ENCODE data around the gene SPATC1L.

DNA sequence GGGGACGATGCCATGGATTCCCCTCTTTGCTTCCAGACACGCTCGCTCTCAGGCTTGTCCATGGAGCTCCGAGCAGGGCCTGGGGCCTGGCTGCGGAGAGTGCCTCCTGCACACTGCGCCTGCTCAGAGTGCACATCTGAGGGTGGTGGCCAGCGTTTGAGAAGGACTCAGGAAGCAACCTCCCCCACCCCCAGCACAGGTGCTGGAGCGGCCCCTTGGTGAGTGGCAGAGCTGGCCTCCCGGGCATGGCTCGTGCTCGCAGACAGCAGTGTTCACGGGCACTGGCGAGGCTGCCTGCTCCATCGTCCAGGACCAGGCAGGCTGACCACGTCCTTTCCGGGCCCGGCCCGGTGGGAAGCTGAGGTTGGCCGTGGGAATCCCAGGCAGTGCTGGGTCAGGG, 2.8 kb downstream of the SPATC1L start:
- TF ChIP-seq, protein P1, sequence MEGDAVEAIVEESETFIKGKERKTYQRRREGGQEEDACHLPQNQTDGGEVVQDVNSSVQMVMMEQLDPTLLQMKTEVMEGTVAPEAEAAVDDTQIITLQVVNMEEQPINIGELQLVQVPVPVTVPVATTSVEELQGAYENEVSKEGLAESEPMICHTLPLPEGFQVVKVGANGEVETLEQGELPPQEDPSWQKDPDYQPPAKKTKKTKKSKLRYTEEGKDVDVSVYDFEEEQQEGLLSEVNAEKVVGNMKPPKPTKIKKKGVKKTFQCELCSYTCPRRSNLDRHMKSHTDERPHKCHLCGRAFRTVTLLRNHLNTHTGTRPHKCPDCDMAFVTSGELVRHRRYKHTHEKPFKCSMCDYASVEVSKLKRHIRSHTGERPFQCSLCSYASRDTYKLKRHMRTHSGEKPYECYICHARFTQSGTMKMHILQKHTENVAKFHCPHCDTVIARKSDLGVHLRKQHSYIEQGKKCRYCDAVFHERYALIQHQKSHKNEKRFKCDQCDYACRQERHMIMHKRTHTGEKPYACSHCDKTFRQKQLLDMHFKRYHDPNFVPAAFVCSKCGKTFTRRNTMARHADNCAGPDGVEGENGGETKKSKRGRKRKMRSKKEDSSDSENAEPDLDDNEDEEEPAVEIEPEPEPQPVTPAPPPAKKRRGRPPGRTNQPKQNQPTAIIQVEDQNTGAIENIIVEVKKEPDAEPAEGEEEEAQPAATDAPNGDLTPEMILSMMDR (IDR thresholded peaks at IDR 0.05; ENCODE audit: insufficient read depth, low read length): no peak
- TF ChIP-seq, protein P2, sequence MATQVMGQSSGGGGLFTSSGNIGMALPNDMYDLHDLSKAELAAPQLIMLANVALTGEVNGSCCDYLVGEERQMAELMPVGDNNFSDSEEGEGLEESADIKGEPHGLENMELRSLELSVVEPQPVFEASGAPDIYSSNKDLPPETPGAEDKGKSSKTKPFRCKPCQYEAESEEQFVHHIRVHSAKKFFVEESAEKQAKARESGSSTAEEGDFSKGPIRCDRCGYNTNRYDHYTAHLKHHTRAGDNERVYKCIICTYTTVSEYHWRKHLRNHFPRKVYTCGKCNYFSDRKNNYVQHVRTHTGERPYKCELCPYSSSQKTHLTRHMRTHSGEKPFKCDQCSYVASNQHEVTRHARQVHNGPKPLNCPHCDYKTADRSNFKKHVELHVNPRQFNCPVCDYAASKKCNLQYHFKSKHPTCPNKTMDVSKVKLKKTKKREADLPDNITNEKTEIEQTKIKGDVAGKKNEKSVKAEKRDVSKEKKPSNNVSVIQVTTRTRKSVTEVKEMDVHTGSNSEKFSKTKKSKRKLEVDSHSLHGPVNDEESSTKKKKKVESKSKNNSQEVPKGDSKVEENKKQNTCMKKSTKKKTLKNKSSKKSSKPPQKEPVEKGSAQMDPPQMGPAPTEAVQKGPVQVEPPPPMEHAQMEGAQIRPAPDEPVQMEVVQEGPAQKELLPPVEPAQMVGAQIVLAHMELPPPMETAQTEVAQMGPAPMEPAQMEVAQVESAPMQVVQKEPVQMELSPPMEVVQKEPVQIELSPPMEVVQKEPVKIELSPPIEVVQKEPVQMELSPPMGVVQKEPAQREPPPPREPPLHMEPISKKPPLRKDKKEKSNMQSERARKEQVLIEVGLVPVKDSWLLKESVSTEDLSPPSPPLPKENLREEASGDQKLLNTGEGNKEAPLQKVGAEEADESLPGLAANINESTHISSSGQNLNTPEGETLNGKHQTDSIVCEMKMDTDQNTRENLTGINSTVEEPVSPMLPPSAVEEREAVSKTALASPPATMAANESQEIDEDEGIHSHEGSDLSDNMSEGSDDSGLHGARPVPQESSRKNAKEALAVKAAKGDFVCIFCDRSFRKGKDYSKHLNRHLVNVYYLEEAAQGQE (IDR thresholded peaks at IDR 0.05; ENCODE audit: insufficient replicate concordance, low read depth): no peak
- TF ChIP-seq POLR2AphosphoS5 (IDR thresholded peaks at IDR 0.05; ENCODE audit: low read depth): no peak
- no peak for TF ChIP-seq GABPA (IDR thresholded peaks at IDR 0.05; ENCODE audit: low read depth)
